ENCODE data around the gene ZG16.

Gene ZG16

GRCh38 chr16:29831490-29831889 is 53.4 kb downstream of the ZG16 start:
- DNase-seq (ENCODE audit: low read depth) = no peak
- no peak for TF ChIP-seq CTCF (IDR thresholded peaks at IDR 0.05; ENCODE audit: control insufficient read depth, insufficient read depth, low read depth, low read length, missing control alignments)
- H3K4me3 ChIP-seq (ENCODE audit: control insufficient read depth, low read depth, low read length) = no peak overlapping the region

All from AG09309 (cell line).